MCF 10A (cell line): ENCODE data around the gene FAM217A. TPM values are rescaled to one million over a fixed set of nuclear protein-coding genes. Genes with fewer than 3 reads are reported as not detected.

Experiments
- BruUV-seq: library from RNA; stranded (reverse); fragments of 400-500 nt; replicated peaks from 2 replicates; lab custom pipeline; 2021; lab: Mats Ljungman, UMichigan
- CTCF ChIA-PET: fragments of 300-600 bp; sonication (Branson Sonifier 250); formaldehyde crosslinking; extraction: SDS; loops from one replicate; lab custom pipeline; 2021; ENCODE audit warnings: antibody characterized with exemption, inconsistent platforms; lab: Yijun Ruan, JAX
- POLR2A ChIA-PET: fragments of 300-600, 350-650 bp; sonication (Branson Sonifier 250); formaldehyde crosslinking; extraction: SDS; loops from one replicate; lab custom pipeline; 2020; ENCODE audit warnings: antibody characterized with exemption, inconsistent platforms; lab: Yijun Ruan, JAX
- DNase-seq: peaks from one replicate; pipeline ENCODE4 v3.0.0-alpha.2; 2018; ENCODE audit not compliant: unreplicated experiment
- H3K27ac Mint-ChIP-seq: one replicate; pipeline ENCODE4 v1.8.0; 2022; ENCODE audit warnings: mild to moderate bottlenecking, low read depth, mixed read lengths; ENCODE audit not compliant: unreplicated experiment
- H3K27me3 Mint-ChIP-seq: one replicate; pipeline ENCODE4 v1.8.0; 2022; ENCODE audit warnings: mixed read lengths; ENCODE audit not compliant: insufficient read depth, unreplicated experiment
- H3K36me3 Mint-ChIP-seq: one replicate; pipeline ENCODE4 v1.8.0; 2022; ENCODE audit warnings: mild to moderate bottlenecking, moderate library complexity, mixed read lengths; ENCODE audit not compliant: insufficient read depth, unreplicated experiment
- H3K4me1 Mint-ChIP-seq: one replicate; pipeline ENCODE4 v1.8.0; 2022; ENCODE audit warnings: mixed read lengths; ENCODE audit not compliant: insufficient read depth, unreplicated experiment
- H3K4me3 Mint-ChIP-seq: one replicate; pipeline ENCODE4 v1.8.0; 2022; ENCODE audit warnings: mild to moderate bottlenecking, moderate library complexity, mixed read lengths; ENCODE audit not compliant: unreplicated experiment
- H3K9me3 Mint-ChIP-seq: one replicate; pipeline ENCODE4 v1.8.0; 2022; ENCODE audit warnings: mixed read lengths; ENCODE audit not compliant: unreplicated experiment
- intact Hi-C: fragments of 100-400 bp; cut with micrococcal nuclease; formaldehyde crosslinking; loops from 2 replicates; pipeline ENCODE4 v1.14.1; 2022
- total RNA-seq: library from RNA; stranded (reverse); gene quantifications from 2 replicates; pipeline ENCODE4 v1.2.3, GENCODE V29; 2022
- TF ChIP-seq, protein P1 (sequence below): fragments of 200-600 bp; IDR thresholded peaks from one replicate; pipeline ENCODE4 v1.8.0; 2022; ENCODE audit warnings: antibody characterized with exemption, mild to moderate bottlenecking; ENCODE audit not compliant: unreplicated experiment

FAM217A gene
- total RNA-seq, 1 experiment from 2014 or later = not detected

DNA sequence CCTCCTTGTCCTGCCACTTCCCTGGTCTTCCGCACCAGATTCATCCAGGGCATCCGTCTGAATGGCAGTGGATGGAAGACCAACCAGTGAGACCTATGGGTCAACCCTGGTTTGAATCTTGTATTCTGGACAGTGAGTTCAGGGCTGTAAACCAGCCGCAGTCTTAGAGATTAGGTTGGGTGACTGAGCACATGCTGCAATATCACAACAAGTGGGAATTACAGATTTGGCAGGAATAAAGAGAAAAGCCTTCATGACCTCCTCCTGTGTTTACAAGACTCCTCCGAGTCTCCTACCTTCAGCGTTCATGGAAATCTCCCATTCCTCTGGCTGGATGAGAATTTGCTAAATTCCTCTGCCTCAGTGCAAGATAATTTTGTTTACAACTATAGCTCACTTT lies 46.6 kb upstream of the FAM217A start:
- intact Hi-C loops = no loop called here
- POLR2A ChIA-PET = interaction anchor here (3.0 kb wide), 1 partner anchor 10 kb away, joined by 15 read pairs; the partner anchor contains the start of gene ECI2
- Mint-ChIP-seq H3K4me3 (no peak overlapping the region), H3K27me3 (no peaks in the 10 kb centered on the region), H3K9me3 (peaks cover 7% of the 10 kb centered on the region), H3K36me3 (peaks cover 58% of the 10 kb centered on the region), H3K4me1 (peaks cover 11% of the 10 kb centered on the region), H3K27ac (no peak overlapping the region)
- BruUV-seq = no TSS peak
- TF ChIP-seq, protein P1, sequence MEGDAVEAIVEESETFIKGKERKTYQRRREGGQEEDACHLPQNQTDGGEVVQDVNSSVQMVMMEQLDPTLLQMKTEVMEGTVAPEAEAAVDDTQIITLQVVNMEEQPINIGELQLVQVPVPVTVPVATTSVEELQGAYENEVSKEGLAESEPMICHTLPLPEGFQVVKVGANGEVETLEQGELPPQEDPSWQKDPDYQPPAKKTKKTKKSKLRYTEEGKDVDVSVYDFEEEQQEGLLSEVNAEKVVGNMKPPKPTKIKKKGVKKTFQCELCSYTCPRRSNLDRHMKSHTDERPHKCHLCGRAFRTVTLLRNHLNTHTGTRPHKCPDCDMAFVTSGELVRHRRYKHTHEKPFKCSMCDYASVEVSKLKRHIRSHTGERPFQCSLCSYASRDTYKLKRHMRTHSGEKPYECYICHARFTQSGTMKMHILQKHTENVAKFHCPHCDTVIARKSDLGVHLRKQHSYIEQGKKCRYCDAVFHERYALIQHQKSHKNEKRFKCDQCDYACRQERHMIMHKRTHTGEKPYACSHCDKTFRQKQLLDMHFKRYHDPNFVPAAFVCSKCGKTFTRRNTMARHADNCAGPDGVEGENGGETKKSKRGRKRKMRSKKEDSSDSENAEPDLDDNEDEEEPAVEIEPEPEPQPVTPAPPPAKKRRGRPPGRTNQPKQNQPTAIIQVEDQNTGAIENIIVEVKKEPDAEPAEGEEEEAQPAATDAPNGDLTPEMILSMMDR = no peak
- DNase-seq = no peak
- CTCF ChIA-PET = interaction anchor here (0.6 to 1.3 kb wide), 2 partner anchors 53 to 1854 kb away, joined by 3 to 6 read pairs; no protein-coding TSS in a partner anchor

DNA sequence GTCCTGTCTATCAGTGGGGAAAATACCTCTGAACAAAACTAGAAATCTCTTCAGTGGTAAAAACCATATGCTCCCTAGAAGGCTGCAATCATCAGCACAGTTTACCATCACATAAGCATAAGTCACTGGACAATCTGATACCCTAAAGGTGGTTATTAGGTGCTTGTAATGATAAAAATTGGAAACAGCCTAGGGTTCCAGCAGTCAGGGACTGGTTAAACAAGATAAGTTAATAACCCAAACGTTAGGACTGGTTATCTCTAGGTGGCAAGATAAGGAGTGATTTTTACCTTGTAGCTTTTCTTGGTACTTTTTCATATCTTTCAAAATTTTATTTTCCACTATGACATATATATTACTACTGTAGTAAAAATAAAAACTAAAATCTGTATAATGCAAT lies 45.4 kb upstream of the FAM217A start:
- ChIA-PET POLR2A (interaction anchor here (1.6 kb wide), 1 partner anchor 9 kb away, joined by 4 read pairs; no protein-coding TSS in a partner anchor), CTCF (no interaction called here)
- TF ChIP-seq, protein P1 = no peak
- no peak for DNase-seq
- Mint-ChIP-seq H3K27ac (no peak overlapping the region), H3K4me3 (no peak overlapping the region), H3K36me3 (peaks cover 46% of the 10 kb centered on the region), H3K27me3 (no peaks in the 10 kb centered on the region), H3K9me3 (peaks cover 7% of the 10 kb centered on the region), H3K4me1 (peaks cover 11% of the 10 kb centered on the region)
- no TSS peak for BruUV-seq
- intact Hi-C loops = no loop called here

DNA sequence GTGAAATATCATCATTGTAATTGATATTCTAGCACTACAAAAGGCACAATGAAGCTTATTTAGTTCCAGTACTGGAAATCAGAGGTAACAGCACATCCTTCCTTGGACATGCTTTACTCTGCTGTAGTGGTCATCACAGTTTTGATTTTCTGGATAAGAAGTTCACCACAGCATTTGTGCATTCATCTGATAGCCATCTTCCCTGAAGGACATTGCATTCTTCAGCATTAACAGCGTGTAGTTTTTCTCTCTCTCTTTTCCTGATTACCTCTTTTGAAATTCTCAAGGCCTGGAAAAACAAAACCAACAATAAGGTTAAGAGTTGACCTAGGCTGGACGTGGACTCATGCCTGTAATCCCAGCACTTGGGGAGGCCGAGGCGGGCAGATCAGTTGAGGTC lies 36.8 kb upstream of the FAM217A start:
- Mint-ChIP-seq H3K4me3 (no peak overlapping the region), H3K27ac (no peak overlapping the region), H3K4me1 (no peaks in the 10 kb centered on the region), H3K9me3 (peaks cover 11% of the 10 kb centered on the region), H3K27me3 (no peaks in the 10 kb centered on the region), H3K36me3 (peaks cover 20% of the 10 kb centered on the region)
- POLR2A ChIA-PET = interaction anchor here (1.0 kb wide), 1 partner anchor 17 kb away, joined by 3 read pairs; no protein-coding TSS in a partner anchor
- TF ChIP-seq, protein P1 = no peak
- CTCF ChIA-PET = no interaction called here
- no peak for DNase-seq
- intact Hi-C loops = no loop called here
- BruUV-seq = no TSS peak

DNA sequence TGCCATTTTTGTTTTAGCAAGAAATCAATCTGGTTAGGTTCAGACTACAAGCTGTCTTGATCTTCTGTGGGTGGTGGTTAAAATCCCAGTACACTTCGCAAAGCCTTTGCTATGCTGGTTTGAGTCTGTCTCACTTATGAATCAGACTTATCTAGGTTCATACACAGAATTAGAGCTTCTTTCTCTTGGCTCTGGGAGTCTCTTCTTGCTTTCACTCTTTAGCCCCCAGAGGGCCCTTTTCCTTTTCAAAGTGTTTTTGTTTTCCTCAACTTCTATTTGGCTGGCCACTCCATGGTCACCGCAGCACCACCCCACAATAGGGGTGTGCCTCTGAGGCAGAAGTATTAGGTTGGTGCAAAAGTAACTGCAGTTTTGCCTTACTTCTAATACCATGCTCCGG lies 35.2 kb upstream of the FAM217A start:
- H3K4me1 Mint-ChIP-seq = no peaks in the 10 kb centered on the region
- H3K9me3 Mint-ChIP-seq = peaks cover 11% of the 10 kb centered on the region
- no peak overlapping the region for H3K27ac Mint-ChIP-seq
- no peaks in the 10 kb centered on the region for H3K27me3 Mint-ChIP-seq
- CTCF ChIA-PET = interaction anchor here (0.6 to 1.2 kb wide), 2 partner anchors 41 to 833 kb away, joined by 3 to 5 read pairs; no protein-coding TSS in a partner anchor
- TF ChIP-seq, protein P1 = no peak
- H3K36me3 Mint-ChIP-seq = peaks cover 20% of the 10 kb centered on the region
- no peak overlapping the region for H3K4me3 Mint-ChIP-seq
- intact Hi-C loops = no loop called here
- BruUV-seq = no TSS peak
- POLR2A ChIA-PET = interaction anchor here (1.3 kb wide), 1 partner anchor 18 kb away, joined by 4 read pairs; no protein-coding TSS in a partner anchor
- DNase-seq = no peak
